Mesendoderm (in vitro differentiated cells): ENCODE data around the gene CADM1.

Source experiments
- DNase-seq: peaks from one replicate; pipeline ENCODE4 v3.0.0; 2013
- H2AK5ac ChIP-seq: 2 replicates; pipeline ENCODE4 v1.6.1; 2013; ENCODE audit warnings: low read length, inconsistent platforms
- H2BK120ac ChIP-seq: 2 replicates; pipeline ENCODE4 v1.6.1; 2013; ENCODE audit warnings: low read depth, mild to moderate bottlenecking, low read length, moderate library complexity, mixed read lengths
- H2BK15ac ChIP-seq: replicated peaks from 2 replicates; pipeline ENCODE4 v1.6.1; 2013; ENCODE audit warnings: low read depth, mild to moderate bottlenecking, moderate library complexity
- H2BK5ac ChIP-seq: 2 replicates; pipeline ENCODE4 v1.6.1; 2013; ENCODE audit warnings: low read length, inconsistent platforms
- H3K18ac ChIP-seq: 2 replicates; pipeline ENCODE4 v1.6.1; 2013; ENCODE audit warnings: mild to moderate bottlenecking, low read length, mixed read lengths
- H3K23ac ChIP-seq: one replicate; pipeline ENCODE4 v1.6.1; 2013; ENCODE audit warnings: low read length
- H3K27ac ChIP-seq: 2 replicates; pipeline ENCODE4 v1.5.1; 2013; ENCODE audit warnings: low read depth, mild to moderate bottlenecking, inconsistent platforms, low read length, moderate library complexity
- H3K27me3 ChIP-seq: 2 replicates; pipeline ENCODE4 v1.6.1; 2013; ENCODE audit warnings: low read length, control low read depth, mild to moderate bottlenecking, inconsistent platforms; ENCODE audit not compliant: insufficient read depth, poor library complexity
- H3K36me3 ChIP-seq: 2 replicates; pipeline ENCODE4 v1.6.1; 2013; ENCODE audit warnings: low read length, inconsistent platforms; ENCODE audit not compliant: control insufficient read depth, insufficient read depth
- H3K4ac ChIP-seq: one replicate; pipeline ENCODE4 v1.6.1; 2013; ENCODE audit warnings: low read depth, mild to moderate bottlenecking, low read length, moderate library complexity
- H3K4me1 ChIP-seq: 2 replicates; pipeline ENCODE4 v1.6.1; 2013; ENCODE audit warnings: low read depth, low read length, inconsistent platforms; ENCODE audit not compliant: control insufficient read depth
- H3K4me2 ChIP-seq: 2 replicates; pipeline ENCODE4 v1.6.1; 2013; ENCODE audit warnings: low read length
- H3K4me3 ChIP-seq: 2 replicates; pipeline ENCODE4 v1.5.1; 2013; ENCODE audit warnings: mild to moderate bottlenecking, low read length
- H3K56ac ChIP-seq: one replicate; pipeline ENCODE4 v1.6.1; 2013; ENCODE audit warnings: low read length
- H3K79me1 ChIP-seq: 2 replicates; pipeline ENCODE4 v1.6.1; 2013; ENCODE audit warnings: low read length, inconsistent platforms
- H3K79me2 ChIP-seq: 2 replicates; pipeline ENCODE4 v1.6.1; 2013; ENCODE audit warnings: mild to moderate bottlenecking, low read length; ENCODE audit not compliant: control insufficient read depth, insufficient read depth
- H3K9ac ChIP-seq: 2 replicates; pipeline ENCODE4 v1.6.1; 2013; ENCODE audit warnings: low read length, inconsistent platforms
- H4K5ac ChIP-seq: one replicate; pipeline ENCODE4 v1.6.1; 2013; ENCODE audit warnings: low read length
- H4K8ac ChIP-seq: one replicate; pipeline ENCODE4 v1.6.1; 2013; ENCODE audit warnings: low read depth, mild to moderate bottlenecking, control low read depth, low read length, moderate library complexity
- WGBS: extraction: QIAGEN DNeasy Blood & Tissue Kit; methylation state at CpG from one replicate; pipeline ENCODE4 v1.1.7; 2013; ENCODE audit warnings: low lambda C conversion rate, missing lambda C conversion rate; ENCODE audit not compliant: insufficient coverage; ENCODE audit errors: extremely low coverage; 5-methylcytosine and 5-hydroxymethylcytosine counted together

Gene CADM1

GRCh38 chr11:115300660-115301428 is 203.4 kb downstream of the CADM1 start:
- H2AK5ac ChIP-seq = no peak overlapping the region
- no peak overlapping the region for H3K18ac ChIP-seq
- H3K9ac ChIP-seq = no peak overlapping the region
- H2BK5ac ChIP-seq = no peak overlapping the region
- no peak overlapping the region for H2BK120ac ChIP-seq
- no peak overlapping the region for H3K4me2 ChIP-seq
- H3K27ac ChIP-seq = no peak overlapping the region
- peak overlapping the region; percentile 55 for H3K4ac ChIP-seq
- no peaks in the 10 kb centered on the region for H3K36me3 ChIP-seq
- no peak overlapping the region for H4K5ac ChIP-seq
- H3K79me2 ChIP-seq = no peaks in the 10 kb centered on the region
- H3K27me3 ChIP-seq = no peaks in the 10 kb centered on the region
- H3K4me3 ChIP-seq = no peak overlapping the region
- H3K79me1 ChIP-seq = no peaks in the 10 kb centered on the region
- H3K23ac ChIP-seq = no peak overlapping the region
- H4K8ac ChIP-seq = no peak overlapping the region
- no CpG with 5 or more reads among the region's 5 CpGs for WGBS
- no peak for DNase-seq
- H3K4me1 ChIP-seq = no peaks in the 10 kb centered on the region
- no peak overlapping the region for H2BK15ac ChIP-seq
- H3K56ac ChIP-seq = no peak overlapping the region

GRCh38 chr11:115298300-115299012 is 205.8 kb downstream of the CADM1 start:
- no peak overlapping the region for H2AK5ac ChIP-seq
- no peak overlapping the region for H3K4me2 ChIP-seq
- no peak overlapping the region for H2BK5ac ChIP-seq
- no peak overlapping the region for H4K5ac ChIP-seq
- H3K79me2 ChIP-seq = no peaks in the 10 kb centered on the region
- DNase-seq = no peak
- H3K27ac ChIP-seq = no peak overlapping the region
- H3K36me3 ChIP-seq = no peaks in the 10 kb centered on the region
- H4K8ac ChIP-seq = no peak overlapping the region
- H3K27me3 ChIP-seq = no peaks in the 10 kb centered on the region
- H3K56ac ChIP-seq = no peak overlapping the region
- no peak overlapping the region for H3K18ac ChIP-seq
- H3K9ac ChIP-seq = no peak overlapping the region
- H2BK15ac ChIP-seq = no peak overlapping the region
- no peaks in the 10 kb centered on the region for H3K4me1 ChIP-seq
- no CpG with 5 or more reads among the region's 8 CpGs for WGBS
- no peak overlapping the region for H3K23ac ChIP-seq
- H3K4me3 ChIP-seq = no peak overlapping the region
- H3K79me1 ChIP-seq = no peaks in the 10 kb centered on the region
- no peak overlapping the region for H3K4ac ChIP-seq
- no peak overlapping the region for H2BK120ac ChIP-seq

- Histone ChIP-seq H3K79me1 (no peaks in the 10 kb centered on the region), H2BK5ac (no peak overlapping the region), H3K4me2 (no peak overlapping the region), H2BK120ac (no peak overlapping the region), H3K18ac (no peak overlapping the region), H3K27me3 (no peaks in the 10 kb centered on the region), H3K36me3 (no peaks in the 10 kb centered on the region), H2AK5ac (no peak overlapping the region), H3K79me2 (no peaks in the 10 kb centered on the region), H4K8ac (no peak overlapping the region), H3K4me3 (no peak overlapping the region), H3K56ac (no peak overlapping the region), H2BK15ac (no peak overlapping the region), H3K4me1 (no peaks in the 10 kb centered on the region), H4K5ac (no peak overlapping the region), H3K9ac (no peak overlapping the region), H3K27ac (no peak overlapping the region), H3K4ac (no peak overlapping the region), H3K23ac (no peak overlapping the region)
- no peak for DNase-seq
- WGBS = no CpG with 5 or more reads among the region's 4 CpGs
Measured at GRCh38 chr11:115297330-115297729, 206.9 kb downstream of the CADM1 start.

- H2BK15ac ChIP-seq = no peak overlapping the region
- H3K56ac ChIP-seq = no peak overlapping the region
- H4K5ac ChIP-seq = no peak overlapping the region
- no peaks in the 10 kb centered on the region for H3K27me3 ChIP-seq
- no CpG with 5 or more reads among the region's 3 CpGs for WGBS
- no peaks in the 10 kb centered on the region for H3K79me1 ChIP-seq
- no peak for DNase-seq
- no peak overlapping the region for H4K8ac ChIP-seq
- H3K23ac ChIP-seq = no peak overlapping the region
- H3K36me3 ChIP-seq = no peaks in the 10 kb centered on the region
- H3K9ac ChIP-seq = no peak overlapping the region
- no peaks in the 10 kb centered on the region for H3K79me2 ChIP-seq
- H3K4ac ChIP-seq = no peak overlapping the region
- no peak overlapping the region for H3K18ac ChIP-seq
- no peak overlapping the region for H3K4me3 ChIP-seq
- H3K27ac ChIP-seq = no peak overlapping the region
- H2BK120ac ChIP-seq = no peak overlapping the region
- no peak overlapping the region for H3K4me2 ChIP-seq
- H2AK5ac ChIP-seq = no peak overlapping the region
- H2BK5ac ChIP-seq = no peak overlapping the region
- no peaks in the 10 kb centered on the region for H3K4me1 ChIP-seq
Measured at GRCh38 chr11:115291325-115291724, 212.9 kb downstream of the CADM1 start.

- Histone ChIP-seq H4K8ac (no peak overlapping the region), H3K79me2 (no peaks in the 10 kb centered on the region), H3K23ac (no peak overlapping the region), H3K56ac (no peak overlapping the region), H2BK15ac (no peak overlapping the region), H3K27ac (no peak overlapping the region), H3K9ac (no peak overlapping the region), H3K4me3 (no peak overlapping the region), H4K5ac (no peak overlapping the region), H3K4me2 (no peak overlapping the region), H3K27me3 (no peaks in the 10 kb centered on the region), H3K36me3 (no peaks in the 10 kb centered on the region), H3K4me1 (no peaks in the 10 kb centered on the region), H3K79me1 (no peaks in the 10 kb centered on the region), H2AK5ac (no peak overlapping the region), H2BK120ac (no peak overlapping the region), H3K4ac (no peak overlapping the region), H2BK5ac (no peak overlapping the region), H3K18ac (no peak overlapping the region)
- WGBS = no CpG with 5 or more reads among the region's 6 CpGs
- no peak for DNase-seq
Measured at GRCh38 chr11:115290893-115291292, 213.3 kb downstream of the CADM1 start.
